HFFc6 (cell line): ENCODE results near the gene SULT1C4. TPM values are rescaled to one million over a fixed set of nuclear protein-coding genes. Genes with fewer than 3 reads are reported as not detected.

Source experiments
- DNase-seq: peaks from one replicate; pipeline ENCODE4 v3.0.0-alpha.2; 2018
- H3K27ac Mint-ChIP-seq: 2 replicates; pipeline ENCODE4 v1.8.0; 2020; ENCODE audit warnings: mild to moderate bottlenecking, mixed read lengths
- H3K27me3 Mint-ChIP-seq: 2 replicates; pipeline ENCODE4 v1.8.0; 2021; ENCODE audit warnings: mild to moderate bottlenecking, moderate library complexity, mixed read lengths; ENCODE audit not compliant: insufficient read depth
- H3K36me3 Mint-ChIP-seq: 2 replicates; pipeline ENCODE4 v1.8.0; 2021; ENCODE audit warnings: low read depth, mixed read lengths
- H3K4me1 Mint-ChIP-seq: 2 replicates; pipeline ENCODE4 v1.8.0; 2020; ENCODE audit warnings: low read depth, mixed read lengths
- H3K4me3 Mint-ChIP-seq: 2 replicates; pipeline ENCODE4 v1.8.0; 2020; ENCODE audit warnings: mild to moderate bottlenecking, moderate library complexity, mixed read lengths
- H3K9me3 Mint-ChIP-seq: 2 replicates; pipeline ENCODE4 v1.8.0; 2020; ENCODE audit warnings: mild to moderate bottlenecking, mixed read lengths
- total RNA-seq, 6 experiments: library from RNA; stranded (reverse); fragmentation: NEBNext Ultra II Directional; extraction: Animal tissue kit (Norgen Biotek cat#: 25700); gene quantifications; 2 replicates in 1 of 6; 3 replicates in 5 of 6; pipeline ENCODE4 v1.2.3, GENCODE V29; 2021
- TF ChIP-seq, protein P1 (sequence below): fragments of 200-600 bp; sonication (generic); IDR thresholded peaks from 2 replicates; pipeline ENCODE4 v1.5.0; 2021; ENCODE audit warnings: antibody characterized with exemption, mild to moderate bottlenecking

The SULT1C4 gene
- total RNA-seq, 6 experiments from 2014 or later: not detected

- Mint-ChIP-seq H3K4me3 (peak overlapping the region; percentile 63), H3K27me3 (peaks cover 3% of the 10 kb centered on the region), H3K9me3 (peaks cover 37% of the 10 kb centered on the region), H3K36me3 (peaks cover 35% of the 10 kb centered on the region), H3K27ac (peak overlapping the region; percentile 60), H3K4me1 (peaks cover 28% of the 10 kb centered on the region)
- TF ChIP-seq, protein P1, sequence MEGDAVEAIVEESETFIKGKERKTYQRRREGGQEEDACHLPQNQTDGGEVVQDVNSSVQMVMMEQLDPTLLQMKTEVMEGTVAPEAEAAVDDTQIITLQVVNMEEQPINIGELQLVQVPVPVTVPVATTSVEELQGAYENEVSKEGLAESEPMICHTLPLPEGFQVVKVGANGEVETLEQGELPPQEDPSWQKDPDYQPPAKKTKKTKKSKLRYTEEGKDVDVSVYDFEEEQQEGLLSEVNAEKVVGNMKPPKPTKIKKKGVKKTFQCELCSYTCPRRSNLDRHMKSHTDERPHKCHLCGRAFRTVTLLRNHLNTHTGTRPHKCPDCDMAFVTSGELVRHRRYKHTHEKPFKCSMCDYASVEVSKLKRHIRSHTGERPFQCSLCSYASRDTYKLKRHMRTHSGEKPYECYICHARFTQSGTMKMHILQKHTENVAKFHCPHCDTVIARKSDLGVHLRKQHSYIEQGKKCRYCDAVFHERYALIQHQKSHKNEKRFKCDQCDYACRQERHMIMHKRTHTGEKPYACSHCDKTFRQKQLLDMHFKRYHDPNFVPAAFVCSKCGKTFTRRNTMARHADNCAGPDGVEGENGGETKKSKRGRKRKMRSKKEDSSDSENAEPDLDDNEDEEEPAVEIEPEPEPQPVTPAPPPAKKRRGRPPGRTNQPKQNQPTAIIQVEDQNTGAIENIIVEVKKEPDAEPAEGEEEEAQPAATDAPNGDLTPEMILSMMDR: no peak
- peak; percentile 64 for DNase-seq
Observed at GRCh38 chr2:108403494-108403893, 25.7 kb downstream of the SULT1C4 start.

DNA sequence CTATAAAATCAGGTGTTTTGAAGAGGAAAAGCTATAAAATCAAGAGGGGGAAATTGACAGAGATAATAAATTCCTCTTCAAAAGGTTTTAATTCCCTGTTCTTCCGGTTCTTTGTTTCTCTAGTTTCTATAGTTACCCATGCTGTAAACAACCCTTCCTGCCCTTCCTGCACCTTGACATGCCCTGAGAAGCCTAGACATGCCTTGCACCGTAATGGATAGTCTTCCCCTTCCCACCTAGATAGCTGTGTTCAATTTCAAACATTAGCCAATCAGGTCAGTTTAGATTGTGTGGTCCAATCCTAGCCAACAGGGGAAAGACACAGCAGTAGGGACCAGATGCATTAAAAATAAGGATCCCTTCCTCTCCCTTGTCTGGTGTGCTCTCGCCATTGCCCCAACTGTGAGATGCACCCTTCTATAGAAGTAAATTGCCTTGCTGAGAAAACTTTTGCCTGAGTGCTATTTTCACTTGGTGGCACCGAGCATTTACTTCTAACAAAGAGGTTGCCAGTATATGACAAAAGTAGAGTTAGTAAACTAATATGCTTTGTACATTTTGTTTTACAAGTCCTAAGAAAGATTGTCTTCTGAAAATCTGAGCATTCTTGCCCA is 27.1 kb downstream of the SULT1C4 start:
- Mint-ChIP-seq H3K27ac (no peak overlapping the region; the same call in 1 of the 2 replicates), H3K4me1 (peaks cover 42% of the 10 kb centered on the region), H3K36me3 (peaks cover 26% of the 10 kb centered on the region), H3K4me3 (no peak overlapping the region), H3K27me3 (peaks cover 3% of the 10 kb centered on the region), H3K9me3 (peaks cover 27% of the 10 kb centered on the region)
- no peak for DNase-seq
- TF ChIP-seq, protein P1: no peak

DNA sequence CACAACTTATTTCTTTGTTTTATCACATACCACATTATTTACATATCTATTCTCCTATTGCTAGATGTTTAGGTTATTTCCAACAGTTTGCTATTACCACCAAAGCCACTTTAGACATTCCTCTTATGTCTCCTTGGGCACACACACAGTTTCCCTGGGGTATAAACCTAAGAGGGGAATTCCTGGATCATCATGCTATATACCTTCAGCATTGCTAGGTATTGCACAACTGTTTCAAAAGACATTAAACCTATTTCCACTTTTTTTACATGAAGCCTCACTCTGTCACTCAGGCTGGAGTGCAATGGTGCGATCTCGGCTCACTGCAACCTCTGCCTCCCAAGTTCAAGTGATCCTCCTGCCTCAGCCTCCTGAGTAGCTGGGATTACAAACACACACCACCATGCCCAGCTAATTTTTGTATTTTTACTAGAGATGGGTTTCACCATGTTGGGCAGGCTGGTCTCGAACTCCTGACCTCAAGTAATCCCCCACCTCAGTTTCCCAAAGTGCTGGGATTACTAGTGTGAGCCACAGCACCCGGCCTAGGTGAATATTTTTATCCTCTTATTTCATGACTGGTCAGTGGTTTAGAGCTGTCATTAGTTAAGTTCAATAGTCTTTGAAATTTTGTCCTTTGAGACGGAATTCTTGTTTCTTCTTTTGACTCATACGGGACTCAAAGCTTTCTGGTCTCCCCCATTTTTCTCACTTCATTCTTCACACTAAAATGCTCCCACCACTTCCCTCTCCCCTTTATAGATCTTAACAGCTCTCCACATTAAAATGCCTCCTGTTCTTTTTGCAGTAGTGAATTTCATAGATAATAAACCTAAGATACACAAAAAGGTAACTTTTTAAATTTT is 30.3 kb downstream of the SULT1C4 start:
- no peak for DNase-seq
- peaks cover 3% of the 10 kb centered on the region for H3K27me3 Mint-ChIP-seq
- H3K4me1 Mint-ChIP-seq: peaks cover 52% of the 10 kb centered on the region
- H3K36me3 Mint-ChIP-seq: peaks cover 23% of the 10 kb centered on the region
- no peak overlapping the region for H3K4me3 Mint-ChIP-seq
- TF ChIP-seq, protein P1: no peak
- no peak overlapping the region for H3K27ac Mint-ChIP-seq
- peaks cover 25% of the 10 kb centered on the region for H3K9me3 Mint-ChIP-seq

GRCh38 chr2:108409768-108410167 is 32.0 kb downstream of the SULT1C4 start:
- Mint-ChIP-seq H3K9me3 (peaks cover 13% of the 10 kb centered on the region), H3K27ac (peak overlapping the region; percentile 76), H3K27me3 (no peaks in the 10 kb centered on the region), H3K36me3 (peaks cover 19% of the 10 kb centered on the region), H3K4me1 (peaks cover 52% of the 10 kb centered on the region), H3K4me3 (0 out of 2 replicates have a peak overlapping the region, but pooled peaks have one; percentile 21)
- peak; percentile 36 for DNase-seq
- TF ChIP-seq, protein P1: no peak

DNA sequence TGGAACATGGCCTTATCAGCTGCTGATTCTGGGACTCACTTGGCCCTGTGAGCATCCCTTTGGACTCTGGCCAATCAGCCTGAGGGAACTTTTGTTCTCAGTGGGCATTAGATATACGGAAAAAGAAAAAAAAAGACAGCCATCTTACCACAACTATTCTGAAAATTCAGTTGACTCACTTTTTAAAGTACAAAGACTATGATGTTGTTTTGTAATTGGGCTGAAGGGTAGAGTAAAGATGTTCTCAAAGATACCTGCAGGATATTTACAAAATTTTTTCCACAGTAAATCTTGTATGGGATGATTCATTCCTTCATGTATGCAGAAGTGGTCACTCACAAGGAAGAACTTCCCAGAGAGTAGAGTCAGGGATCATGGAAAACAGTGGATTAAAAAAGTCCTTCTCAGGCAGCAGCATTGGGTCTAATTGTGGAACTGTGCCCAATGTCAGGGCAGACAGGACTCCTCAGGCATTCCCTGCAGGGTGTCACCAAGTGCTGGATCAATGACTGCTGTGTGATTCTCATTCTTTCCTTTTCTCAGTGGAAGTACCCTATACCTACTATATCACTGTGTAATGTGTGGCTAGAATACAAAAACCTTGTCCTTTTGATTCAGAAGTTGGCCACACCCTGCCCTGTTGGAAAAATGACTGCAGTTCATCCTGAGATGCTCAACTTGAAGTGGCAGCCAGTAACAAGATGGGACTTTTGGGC is 35.4 kb downstream of the SULT1C4 start:
- peak; percentile 98 for DNase-seq
- Mint-ChIP-seq H3K27ac (peak overlapping the region; percentile 81), H3K4me3 (peak overlapping the region; percentile 31), H3K27me3 (no peaks in the 10 kb centered on the region), H3K36me3 (peaks cover 5% of the 10 kb centered on the region; the same call in 1 of the 2 replicates), H3K4me1 (peaks cover 55% of the 10 kb centered on the region), H3K9me3 (no peaks in the 10 kb centered on the region)
- TF ChIP-seq, protein P1: no peak
